SW 1271 (cell line): Measurements from ENCODE around the gene SHE.
A peak's percentile ranks its signal among the peaks of the same experiment; 100 is the strongest.

Experiments used
- DNase-seq, 2 experiments: peaks; one replicate each; lab custom pipeline; 2025; lab: John Stamatoyannopoulos, UW

The SHE gene

GRCh38 chr1:154445040-154445472 is 57.2 kb downstream of the SHE start:
- no peak for DNase-seq

GRCh38 chr1:154443274-154444013 is 58.8 kb downstream of the SHE start:
- DNase-seq, result no peak

GRCh38 chr1:154442006-154442740 is 60.0 kb downstream of the SHE start:
- DNase-seq, result no peak

- no peak for DNase-seq
Measured at GRCh38 chr1:154441241-154441888, 60.8 kb downstream of the SHE start.

GRCh38 chr1:154440036-154440804 is 62.0 kb downstream of the SHE start:
- DNase-seq, result no peak

DNA sequence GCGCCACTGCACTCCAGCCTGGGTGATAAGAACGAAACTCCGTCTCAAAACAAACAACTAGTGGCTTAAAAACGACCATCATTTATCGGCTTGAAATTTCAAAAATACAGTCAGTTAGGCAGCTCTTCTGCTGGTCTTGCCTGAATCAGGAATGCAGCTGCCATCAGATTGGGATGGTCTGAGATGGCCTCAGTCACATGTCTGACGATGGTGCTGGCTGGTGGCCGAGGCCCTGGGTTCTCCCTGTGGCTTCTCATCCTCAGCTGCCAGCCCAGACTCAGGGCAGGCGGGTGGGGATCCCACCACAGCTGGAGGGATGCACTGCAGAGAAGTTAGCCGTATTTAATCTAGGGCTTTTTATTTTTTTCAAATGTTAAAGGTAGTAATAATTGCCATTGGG is 65.8 kb downstream of the SHE start:
- no peak for DNase-seq

- no peak for DNase-seq
Measured at GRCh38 chr1:154435599-154436200, 66.5 kb downstream of the SHE start.

DNA sequence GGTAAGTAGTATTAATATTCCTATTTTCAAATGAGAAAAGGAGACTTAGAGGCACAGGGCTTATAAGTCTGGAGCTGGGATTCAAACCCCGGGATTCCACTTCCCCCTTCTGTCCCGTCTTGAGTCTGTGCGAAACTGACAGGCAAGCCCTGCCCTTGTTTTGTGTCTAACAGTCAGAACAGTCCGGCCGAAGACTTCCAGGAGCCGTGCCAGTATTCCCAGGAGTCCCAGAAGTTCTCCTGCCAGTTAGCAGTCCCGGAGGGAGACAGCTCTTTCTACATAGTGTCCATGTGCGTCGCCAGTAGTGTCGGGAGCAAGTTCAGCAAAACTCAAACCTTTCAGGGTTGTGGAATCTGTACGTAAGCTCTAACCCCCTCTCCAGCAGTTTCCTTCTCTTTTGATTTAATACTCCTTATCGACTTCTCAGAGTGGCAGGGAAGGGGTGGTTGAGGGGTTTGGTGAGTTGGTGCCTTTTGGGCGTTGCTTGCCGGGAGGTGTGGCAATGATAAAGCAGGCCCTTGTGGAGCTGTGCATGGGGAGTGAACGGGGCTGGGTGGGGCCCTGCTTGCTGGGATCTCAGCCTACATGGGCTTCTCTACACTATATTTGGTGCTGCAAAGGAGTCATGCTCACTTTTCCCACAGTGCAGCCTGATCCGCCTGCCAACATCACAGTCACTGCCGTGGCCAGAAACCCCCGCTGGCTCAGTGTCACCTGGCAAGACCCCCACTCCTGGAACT is 67.7 kb downstream of the SHE start:
- DNase-seq, result no peak

DNA sequence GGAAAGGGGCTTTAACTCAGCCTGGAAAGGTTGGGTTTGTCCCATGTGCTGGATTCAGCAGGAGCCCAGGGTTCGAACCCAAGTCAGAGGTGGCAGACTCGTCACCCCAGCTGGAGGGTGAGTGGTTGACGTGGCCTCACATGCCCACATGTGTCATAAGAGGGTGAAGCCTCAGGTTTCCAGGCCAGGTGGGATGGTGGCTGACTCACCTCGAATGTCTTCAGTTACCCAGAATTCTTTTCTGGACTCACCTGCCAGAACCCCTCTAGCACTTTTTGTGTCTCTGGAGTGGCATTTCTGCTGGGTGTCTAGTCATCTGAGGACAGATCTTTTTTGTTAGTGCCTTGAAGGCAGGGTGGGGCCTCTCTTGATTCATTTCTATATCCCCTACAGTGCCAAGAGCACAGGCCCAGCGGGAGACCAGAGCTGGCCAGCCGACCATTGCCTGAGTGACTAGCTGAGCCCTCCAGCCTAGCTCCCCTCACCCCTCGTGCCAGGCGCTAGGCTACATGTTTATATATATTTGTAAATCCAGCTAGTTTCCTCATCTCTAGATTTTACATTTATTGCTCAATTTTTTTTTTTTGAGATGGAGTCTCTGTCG is 68.9 kb downstream of the SHE start:
- DNase-seq, result no peak

DNA sequence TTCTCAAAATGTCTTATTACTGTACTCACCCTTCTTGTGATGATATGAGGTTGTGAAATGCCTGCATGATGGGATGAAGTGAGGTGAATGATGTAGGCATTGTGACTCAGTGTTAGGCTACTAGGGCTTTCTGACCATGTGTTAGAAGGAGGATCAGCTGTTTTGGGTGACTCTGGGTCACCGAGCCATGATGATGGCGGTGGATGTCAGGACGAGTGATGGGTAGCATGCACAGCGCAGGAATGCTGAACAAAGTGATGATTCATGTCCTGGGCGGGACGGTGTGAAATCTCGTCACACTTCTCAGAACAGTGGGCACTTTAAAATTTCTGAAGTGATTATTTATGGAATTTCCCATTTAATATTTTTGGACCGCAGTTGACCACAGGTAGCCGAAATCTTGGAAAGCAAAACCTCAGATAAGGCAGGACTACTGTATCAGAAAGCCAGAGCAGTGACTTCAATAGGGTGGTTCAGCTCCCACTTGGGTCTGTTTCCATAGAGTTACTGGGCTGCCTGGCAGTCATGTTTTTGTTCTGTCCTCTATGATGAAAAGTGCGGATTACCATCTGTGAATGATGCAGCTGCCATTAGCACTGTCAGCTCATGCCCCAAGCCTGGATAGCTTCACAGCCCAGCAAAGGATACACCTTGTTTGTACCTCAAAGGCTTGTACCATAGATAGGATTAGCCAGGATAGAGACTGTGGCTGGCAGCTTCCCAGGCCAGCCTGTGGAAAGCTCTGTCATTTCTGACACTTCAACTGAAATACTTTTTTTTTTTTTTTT is 70.4 kb downstream of the SHE start:
- peak in 1 of 2 experiments; percentile 17 for DNase-seq

DNA sequence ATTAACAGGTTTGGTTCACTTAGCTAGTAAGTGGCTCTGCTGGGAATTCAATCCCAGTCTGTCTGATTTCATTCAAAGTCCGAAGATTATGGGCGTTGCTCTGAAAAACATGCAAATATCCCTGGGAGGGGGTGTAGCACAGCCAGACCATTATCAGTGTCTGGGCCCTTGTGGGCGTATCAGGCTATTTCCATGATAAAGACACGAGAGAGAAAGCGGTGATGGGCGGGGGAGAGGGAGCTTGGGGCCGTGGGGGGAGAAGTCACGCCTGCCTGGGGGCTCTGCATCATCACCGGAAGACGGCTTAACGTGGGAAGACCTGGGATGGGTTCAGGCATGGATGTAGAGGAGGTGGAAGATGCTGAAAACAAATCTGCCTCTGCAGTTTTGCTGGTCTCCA is 71.3 kb downstream of the SHE start:
- DNase-seq, result no peak

- no peak for DNase-seq
Measured at GRCh38 chr1:154429841-154430611, 72.2 kb downstream of the SHE start.
